ENCODE data around the gene TM9SF4. TPM values are rescaled to one million over a fixed set of nuclear protein-coding genes. Genes with fewer than 3 reads are reported as not detected.

TM9SF4 gene
- total and polyA plus RNA-seq, 2 experiments from 2014 or later: 38.6 to 41.3 TPM

DNA sequence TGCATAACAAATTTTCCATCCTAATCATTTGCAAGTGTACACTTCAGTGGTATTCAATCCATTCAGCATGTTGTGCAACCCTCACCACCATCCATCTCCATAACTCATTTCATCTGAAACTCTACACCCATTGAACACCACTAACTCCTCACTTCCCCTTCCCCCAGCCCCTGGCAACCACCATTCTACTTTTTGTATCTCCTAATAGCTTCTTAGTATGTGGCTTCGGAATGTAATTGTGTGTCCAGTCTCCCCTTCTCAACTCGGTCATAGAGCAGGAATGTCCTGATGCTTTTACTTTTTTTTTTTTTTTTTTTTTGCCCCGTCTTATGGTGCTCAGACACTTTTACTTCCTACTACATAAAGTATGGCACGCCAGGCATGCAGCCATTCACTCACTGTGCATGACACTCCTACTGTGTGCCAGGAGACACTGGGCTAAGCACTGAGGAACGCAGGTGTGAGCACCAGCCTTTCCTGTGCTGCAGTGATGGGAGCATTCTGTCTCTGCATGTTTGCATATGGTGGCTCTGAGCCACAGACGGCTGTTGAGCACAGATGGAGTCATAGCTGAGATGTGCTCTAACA is 42.2 kb upstream of the TM9SF4 start:
- H3K36me3 ChIP-seq (ENCODE audit: low read depth): no peaks in the 10 kb centered on the region
- no peaks in the 10 kb centered on the region for H3K9me2 ChIP-seq (ENCODE audit: insufficient read depth)
- no peaks in the 10 kb centered on the region for H3K9me3 ChIP-seq (ENCODE audit: low read depth)
- no peak overlapping the region for H3K9ac ChIP-seq
- H3K79me2 ChIP-seq (ENCODE audit: insufficient read depth): no peaks in the 10 kb centered on the region
- TF ChIP-seq EZH2 (IDR thresholded peaks at IDR 0.05; ENCODE audit: insufficient read depth, poor library complexity, severe bottlenecking) (no peak), EZH2phosphoT487 (IDR thresholded peaks at IDR 0.05; ENCODE audit: insufficient read depth, low read depth) (peak; percentile 94)
- DNase-seq: peak; percentile 93
- peaks cover 13% of the 10 kb centered on the region for H3K27me3 ChIP-seq (replicated peaks; ENCODE audit: insufficient read depth)
- peaks cover 26% of the 10 kb centered on the region for H3K4me1 ChIP-seq (ENCODE audit: insufficient read depth)
- 0 out of 2 replicates have a peak overlapping the region, but pooled peaks have one; percentile 42 for H2AFZ ChIP-seq
- H3K4me3 ChIP-seq: peak overlapping the region; percentile 34; the same call in 1 of the 2 replicates
- H3F3A ChIP-seq (ENCODE audit: insufficient read depth): peaks cover 28% of the 10 kb centered on the region
- peak overlapping the region; percentile 39 for H3K4me2 ChIP-seq (ENCODE audit: unreplicated experiment)
- H4K20me1 ChIP-seq (ENCODE audit: insufficient read depth): no peaks in the 10 kb centered on the region
- H3K27ac ChIP-seq: peak overlapping the region; percentile 58
- 9% methylated on average over 6 of the region's 6 CpGs for WGBS, 2 experiments (ENCODE audit: low coverage in 1 of 2, low lambda C conversion rate in 2 of 2, missing lambda C conversion rate in 2 of 2)
- in situ Hi-C loops (cut with MboI): no loop called here

DNA sequence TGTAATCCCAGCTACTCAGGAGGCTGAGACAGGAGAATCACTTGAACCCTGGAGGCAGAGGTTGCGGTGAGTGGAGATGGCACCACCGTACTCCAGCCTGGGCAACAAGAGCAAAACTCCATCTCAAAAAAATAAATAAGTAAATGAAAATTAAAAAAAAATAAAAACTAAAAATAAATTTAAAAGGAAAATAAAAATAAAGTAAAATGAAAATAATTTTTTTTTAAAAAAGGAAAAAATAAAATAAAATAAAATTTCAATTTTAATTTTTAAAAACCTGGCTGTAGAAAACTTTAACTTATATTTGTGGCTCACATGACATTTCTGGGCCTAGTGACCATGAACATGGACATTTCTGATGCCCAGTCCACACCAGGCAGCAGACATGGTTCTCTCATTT is 41.3 kb upstream of the TM9SF4 start:
- no peak for TF ChIP-seq EZH2phosphoT487 (IDR thresholded peaks at IDR 0.05; ENCODE audit: insufficient read depth, low read depth)
- no peak for TF ChIP-seq EZH2 (IDR thresholded peaks at IDR 0.05; ENCODE audit: insufficient read depth, poor library complexity, severe bottlenecking)
- DNase-seq: no peak
- peaks cover 26% of the 10 kb centered on the region for H3K4me1 ChIP-seq (ENCODE audit: insufficient read depth)
- H3K9me3 ChIP-seq (ENCODE audit: low read depth): no peaks in the 10 kb centered on the region
- peak overlapping the region; percentile 64 for H3K27ac ChIP-seq
- no peak overlapping the region for H2AFZ ChIP-seq
- no peaks in the 10 kb centered on the region for H3K36me3 ChIP-seq (ENCODE audit: low read depth)
- WGBS, 2 experiments (ENCODE audit: low coverage in 1 of 2, low lambda C conversion rate in 2 of 2, missing lambda C conversion rate in 2 of 2): 67 to 73% methylated on average over 2 of the region's 2 CpGs
- H3F3A ChIP-seq (ENCODE audit: insufficient read depth): peaks cover 28% of the 10 kb centered on the region
- H3K4me3 ChIP-seq: no peak overlapping the region
- peak overlapping the region; percentile 6 for H3K4me2 ChIP-seq (ENCODE audit: unreplicated experiment)
- no peaks in the 10 kb centered on the region for H4K20me1 ChIP-seq (ENCODE audit: insufficient read depth)
- no peaks in the 10 kb centered on the region for H3K9me2 ChIP-seq (ENCODE audit: insufficient read depth)
- H3K27me3 ChIP-seq (replicated peaks; ENCODE audit: insufficient read depth): peaks cover 4% of the 10 kb centered on the region
- peak overlapping the region; percentile 19; the same call in 1 of the 2 replicates for H3K9ac ChIP-seq
- no peaks in the 10 kb centered on the region for H3K79me2 ChIP-seq (ENCODE audit: insufficient read depth)
- in situ Hi-C loops (cut with MboI): no loop called here

DNA sequence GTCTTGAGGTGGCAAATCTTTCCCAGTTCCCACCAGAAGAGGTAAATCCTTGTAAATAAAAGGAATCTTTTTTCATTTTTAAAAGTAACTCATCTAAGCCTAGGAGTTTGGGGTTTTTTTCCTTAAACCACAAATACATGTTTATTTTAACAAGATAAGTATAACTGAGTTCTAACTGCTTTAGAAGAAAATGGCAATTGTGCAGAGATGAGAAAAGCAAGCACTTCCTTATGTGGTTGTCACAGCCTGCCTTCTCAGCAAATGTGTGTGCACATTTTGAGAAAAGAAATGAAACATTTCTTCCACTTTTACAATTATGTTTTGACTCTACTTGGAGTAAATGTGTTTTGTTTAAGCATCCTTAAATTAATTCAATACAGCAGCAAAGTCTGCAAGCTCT is 39.8 kb upstream of the TM9SF4 start:
- Histone ChIP-seq H3K27ac (no peak overlapping the region), H3K9ac (no peak overlapping the region), H3K4me2 (ENCODE audit: unreplicated experiment) (peak overlapping the region; percentile 29), H3K9me2 (ENCODE audit: insufficient read depth) (no peaks in the 10 kb centered on the region), H3K4me1 (ENCODE audit: insufficient read depth) (peaks cover 26% of the 10 kb centered on the region), H3K36me3 (ENCODE audit: low read depth) (no peaks in the 10 kb centered on the region), H3K9me3 (ENCODE audit: low read depth) (no peaks in the 10 kb centered on the region), H3F3A (ENCODE audit: insufficient read depth) (peaks cover 28% of the 10 kb centered on the region), H3K79me2 (ENCODE audit: insufficient read depth) (no peaks in the 10 kb centered on the region), H4K20me1 (ENCODE audit: insufficient read depth) (no peaks in the 10 kb centered on the region), H3K4me3 (no peak overlapping the region), H3K27me3 (replicated peaks; ENCODE audit: insufficient read depth) (peaks cover 9% of the 10 kb centered on the region), H2AFZ (no peak overlapping the region)
- TF ChIP-seq EZH2 (IDR thresholded peaks at IDR 0.05; ENCODE audit: insufficient read depth, poor library complexity, severe bottlenecking) (no peak), EZH2phosphoT487 (IDR thresholded peaks at IDR 0.05; ENCODE audit: insufficient read depth, low read depth) (no peak)
- no peak for DNase-seq
- in situ Hi-C loops (cut with MboI): no loop called here

DNA sequence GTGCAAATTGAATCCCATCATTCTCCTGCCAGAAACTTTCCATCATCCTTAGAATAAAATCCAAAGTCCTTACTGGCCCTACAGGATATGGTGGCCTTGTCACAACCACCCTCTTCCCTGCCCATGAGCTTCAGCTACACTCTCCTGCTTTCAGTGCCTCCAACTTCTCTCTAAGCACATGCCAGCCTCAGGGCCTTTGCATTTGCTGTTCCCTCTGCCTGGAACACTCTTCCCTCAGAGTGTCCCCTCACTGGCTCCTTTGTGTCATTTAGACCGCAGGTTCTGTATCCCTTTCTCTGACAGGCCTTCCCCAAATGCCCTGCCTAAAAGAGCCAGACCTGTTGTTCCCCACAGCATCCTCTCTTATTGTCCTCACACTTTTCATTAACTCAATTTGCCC is 39.2 kb upstream of the TM9SF4 start:
- H3K27me3 ChIP-seq (replicated peaks; ENCODE audit: insufficient read depth): peaks cover 15% of the 10 kb centered on the region
- H3K4me3 ChIP-seq: no peak overlapping the region
- H3K36me3 ChIP-seq (ENCODE audit: low read depth): no peaks in the 10 kb centered on the region
- in situ Hi-C loops (cut with MboI): no loop called here
- H3K9me2 ChIP-seq (ENCODE audit: insufficient read depth): no peaks in the 10 kb centered on the region
- no peak overlapping the region for H3K4me2 ChIP-seq (ENCODE audit: unreplicated experiment)
- H2AFZ ChIP-seq: no peak overlapping the region
- TF ChIP-seq EZH2phosphoT487 (IDR thresholded peaks at IDR 0.05; ENCODE audit: insufficient read depth, low read depth) (no peak), EZH2 (IDR thresholded peaks at IDR 0.05; ENCODE audit: insufficient read depth, poor library complexity, severe bottlenecking) (no peak)
- H3K27ac ChIP-seq: no peak overlapping the region
- no peaks in the 10 kb centered on the region for H3K79me2 ChIP-seq (ENCODE audit: insufficient read depth)
- 100% methylated on average over 1 of the region's 1 CpG for WGBS, 2 experiments (ENCODE audit: low coverage in 1 of 2, low lambda C conversion rate in 2 of 2, missing lambda C conversion rate in 2 of 2)
- DNase-seq: no peak
- H3K9me3 ChIP-seq (ENCODE audit: low read depth): no peaks in the 10 kb centered on the region
- H3K4me1 ChIP-seq (ENCODE audit: insufficient read depth): peaks cover 26% of the 10 kb centered on the region
- peaks cover 28% of the 10 kb centered on the region for H3F3A ChIP-seq (ENCODE audit: insufficient read depth)
- no peaks in the 10 kb centered on the region for H4K20me1 ChIP-seq (ENCODE audit: insufficient read depth)
- H3K9ac ChIP-seq: no peak overlapping the region
